CD8-positive, alpha-beta memory T cell (primary cell): ENCODE results near the gene PADI2. TPM values are rescaled to one million over a fixed set of nuclear protein-coding genes. Genes with fewer than 3 reads are reported as not detected.
A peak's percentile ranks its signal among the peaks of the same experiment; 100 is the strongest.

Source experiments
- CTCF ChIA-PET: fragments of 350-600 bp; sonication (Branson Sonifier 250); formaldehyde crosslinking; loops from one replicate; lab custom pipeline; 2021; ENCODE audit warnings: antibody characterized with exemption; lab: Charles Lee
- POLR2A ChIA-PET: fragments of 350-600 bp; sonication (Branson Sonifier 250); formaldehyde crosslinking; loops from one replicate; lab custom pipeline; 2021; ENCODE audit warnings: antibody characterized with exemption; lab: Charles Lee
- DNase-seq, 5 donors: peaks; one replicate each; pipeline versions ENCODE4 v3.0.0 to v3.0.0-alpha.2; 2020 to 2022; ENCODE audit warnings: mixed read lengths in 1 of 5
- H3K27ac ChIP-seq: one replicate; pipeline ENCODE4 v1.7.0; 2013; ENCODE audit warnings: low read depth, mild to moderate bottlenecking, low read length, moderate library complexity
- H3K27me3 ChIP-seq: 2 replicates; pipeline ENCODE4 v1.7.0; 2013; ENCODE audit warnings: low read length, mild to moderate bottlenecking; ENCODE audit not compliant: insufficient read depth, poor library complexity, severe bottlenecking
- H3K36me3 ChIP-seq: 2 replicates; pipeline ENCODE4 v1.7.0; 2013; ENCODE audit warnings: mild to moderate bottlenecking, low read length, moderate library complexity; ENCODE audit not compliant: insufficient read depth
- H3K4me1 ChIP-seq: 2 replicates; pipeline ENCODE4 v1.7.0; 2013; ENCODE audit warnings: mild to moderate bottlenecking, low read length, moderate library complexity; ENCODE audit not compliant: insufficient read depth
- H3K4me3 ChIP-seq: 2 replicates; pipeline ENCODE4 v1.7.0; 2013; ENCODE audit warnings: mild to moderate bottlenecking, low read length
- H3K9me3 ChIP-seq: 2 replicates; pipeline ENCODE4 v1.7.0; 2013; ENCODE audit warnings: mild to moderate bottlenecking, low read length
- H3K27ac Mint-ChIP-seq, 8 donors: one replicate each; pipeline ENCODE4 v1.8.0; 2020 to 2021; ENCODE audit warnings: mixed read lengths in 8 of 8, mild to moderate bottlenecking in 6 of 8, inconsistent platforms in 3 of 8, moderate library complexity in 3 of 8
- H3K27me3 Mint-ChIP-seq, 2 donors: one replicate each; pipeline ENCODE4 v1.8.0; 2020 to 2021; ENCODE audit warnings: mixed read lengths in 2 of 2, mild to moderate bottlenecking in 1 of 2, moderate library complexity in 1 of 2
- H3K36me3 Mint-ChIP-seq, 3 donors: one replicate each; pipeline ENCODE4 v1.8.0; 2020 to 2021; ENCODE audit warnings: mixed read lengths in 3 of 3, inconsistent platforms in 1 of 3, mild to moderate bottlenecking in 1 of 3
- H3K4me1 Mint-ChIP-seq, 3 donors: one replicate each; pipeline ENCODE4 v1.8.0; 2020 to 2021; ENCODE audit warnings: mixed read lengths in 3 of 3, inconsistent platforms in 1 of 3, mild to moderate bottlenecking in 1 of 3
- H3K4me3 Mint-ChIP-seq, 7 donors: one replicate each; pipeline ENCODE4 v1.8.0; 2020 to 2021; ENCODE audit warnings: mixed read lengths in 7 of 7, mild to moderate bottlenecking in 6 of 7, moderate library complexity in 4 of 7, inconsistent platforms in 2 of 7
- H3K9me3 Mint-ChIP-seq, 5 donors: one replicate each; pipeline ENCODE4 v1.8.0; 2020 to 2022; ENCODE audit warnings: mixed read lengths in 5 of 5, mild to moderate bottlenecking in 3 of 5, moderate library complexity in 2 of 5, inconsistent platforms in 1 of 5
- polyA plus RNA-seq: library from polyadenylated mRNA; unstranded; fragments of 300-500 nt; fragmentation: Illumina TruSeq; gene quantifications from one replicate; pipeline ENCODE4 v1.2.3, GENCODE V29; 2021
- total RNA-seq, 2 experiments: library from RNA; stranded (reverse); gene quantifications; one replicate each; pipeline ENCODE4 v1.2.3, GENCODE V29; 2021

The PADI2 gene
- total and polyA plus RNA-seq, 3 experiments from 2014 or later: not detected

DNA sequence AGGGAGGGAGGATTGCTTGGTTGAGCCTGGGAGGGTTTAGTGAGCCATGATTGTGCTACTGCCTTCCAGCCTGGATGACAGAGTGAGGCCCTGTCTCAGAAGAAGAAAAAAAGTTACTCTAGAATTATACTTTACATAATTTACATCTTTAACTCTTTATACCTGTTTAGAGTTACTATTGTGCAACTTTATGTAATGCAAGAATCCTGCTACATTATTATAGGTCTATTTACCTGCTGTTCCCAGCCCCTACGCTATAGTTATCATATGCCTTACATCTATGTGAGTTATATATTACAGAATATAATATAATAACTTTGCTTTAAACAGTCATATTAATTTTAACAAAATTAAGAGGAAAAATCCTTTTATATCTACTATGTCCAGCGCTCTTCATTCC, 79.7 kb downstream of the PADI2 start:
- no peak overlapping the region for H3K4me3 Mint-ChIP-seq
- no peaks in the 10 kb centered on the region for H3K4me1 ChIP-seq
- H3K4me1 Mint-ChIP-seq: peaks cover 6 to 19% (median 11%) of the 10 kb centered on the region in 3 donors
- H3K27me3 Mint-ChIP-seq: no peaks in the 10 kb centered on the region
- ChIA-PET CTCF (no interaction called here), POLR2A (no interaction called here)
- DNase-seq: no peak
- no peak overlapping the region for H3K27ac ChIP-seq
- H3K4me3 ChIP-seq: no peak overlapping the region
- peaks cover 20% of the 10 kb centered on the region for H3K36me3 ChIP-seq
- H3K36me3 Mint-ChIP-seq: peaks cover 0 to 68% (median 18%) of the 10 kb centered on the region in 3 donors
- no peak overlapping the region for H3K27ac Mint-ChIP-seq
- H3K9me3 ChIP-seq: no peaks in the 10 kb centered on the region
- no peaks in the 10 kb centered on the region for H3K9me3 Mint-ChIP-seq
- H3K27me3 ChIP-seq: no peaks in the 10 kb centered on the region

DNA sequence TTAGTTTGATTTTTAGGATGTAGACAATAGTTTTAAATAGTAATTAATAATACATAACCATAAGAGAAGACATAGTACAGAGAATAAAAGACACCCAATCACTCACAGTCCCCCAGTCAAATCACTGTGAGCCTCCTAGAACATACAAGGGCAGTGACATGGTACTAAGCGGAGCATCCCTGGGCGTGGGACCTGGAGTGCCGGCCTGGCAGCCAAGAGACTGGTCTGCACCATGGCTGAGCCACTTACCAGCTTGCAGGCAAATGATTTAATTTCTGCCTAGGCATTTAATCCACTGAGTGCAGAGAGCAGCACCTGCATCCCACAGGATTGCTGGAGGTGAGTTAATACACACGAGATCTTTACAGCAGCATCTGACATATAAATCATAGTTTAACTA, 85.8 kb downstream of the PADI2 start:
- no peaks in the 10 kb centered on the region for H3K4me1 ChIP-seq
- H3K27ac Mint-ChIP-seq: no peak overlapping the region
- peaks cover 0 to 68% (median 4%) of the 10 kb centered on the region in 3 donors for H3K36me3 Mint-ChIP-seq
- peaks cover 5 to 14% (median 6%) of the 10 kb centered on the region in 3 donors for H3K4me1 Mint-ChIP-seq
- H3K9me3 ChIP-seq: no peaks in the 10 kb centered on the region
- POLR2A ChIA-PET: no interaction called here
- no peak for DNase-seq
- H3K27me3 Mint-ChIP-seq: no peaks in the 10 kb centered on the region
- H3K4me3 ChIP-seq: no peak overlapping the region
- CTCF ChIA-PET: interaction anchor here (1.4 kb wide), 2 partner anchors 12 to 15 kb away, joined by 3 read pairs; no protein-coding TSS in a partner anchor
- H3K4me3 Mint-ChIP-seq: no peak overlapping the region
- H3K9me3 Mint-ChIP-seq: no peaks in the 10 kb centered on the region
- H3K27ac ChIP-seq: no peak overlapping the region
- peaks cover 20% of the 10 kb centered on the region for H3K36me3 ChIP-seq
- no peaks in the 10 kb centered on the region for H3K27me3 ChIP-seq

DNA sequence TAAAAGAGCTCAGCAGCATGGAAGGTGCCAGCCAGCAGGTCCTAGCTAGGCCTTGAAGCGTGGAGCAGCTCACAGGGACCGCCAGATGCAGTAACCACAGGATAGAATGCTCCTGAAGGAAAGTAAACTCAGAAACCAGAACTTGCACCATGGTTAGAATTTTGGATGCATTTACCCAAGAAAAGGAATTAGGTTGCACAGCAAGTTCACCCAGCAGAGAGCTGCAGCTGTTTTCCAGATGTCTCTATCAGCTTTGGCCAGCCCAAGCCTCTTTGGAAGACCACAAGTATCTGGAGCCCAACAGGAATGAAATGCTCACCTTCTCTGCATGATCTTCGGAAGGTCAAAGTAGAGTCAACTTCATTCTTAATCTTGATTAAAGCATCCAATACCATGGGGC, 86.5 kb downstream of the PADI2 start:
- no peak overlapping the region for H3K27ac Mint-ChIP-seq

DNA sequence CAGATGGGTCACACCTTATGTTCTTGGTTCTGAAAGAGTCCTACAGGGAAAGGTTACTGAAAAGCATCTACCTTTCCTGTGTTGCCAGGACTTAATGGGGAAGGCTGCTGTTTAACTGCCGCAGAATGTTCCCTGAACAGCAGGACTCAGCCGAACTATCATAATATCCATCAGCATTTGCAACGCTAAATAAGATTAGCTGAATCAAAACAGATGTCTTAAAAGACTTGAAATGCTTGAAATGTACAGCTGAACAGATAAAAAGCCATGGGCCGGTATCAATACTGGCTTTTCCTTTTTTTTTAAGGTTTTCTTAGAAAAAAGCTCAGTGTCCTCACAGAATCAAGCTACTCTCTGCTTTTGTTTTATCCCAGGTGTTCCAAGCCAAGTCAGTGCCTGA, 87.8 kb downstream of the PADI2 start:
- Histone ChIP-seq H3K27ac (no peak overlapping the region), H3K36me3 (peaks cover 36% of the 10 kb centered on the region), H3K27me3 (no peaks in the 10 kb centered on the region), H3K9me3 (no peaks in the 10 kb centered on the region), H3K4me3 (no peak overlapping the region), H3K4me1 (no peaks in the 10 kb centered on the region)
- no peak overlapping the region for H3K4me3 Mint-ChIP-seq
- POLR2A ChIA-PET: no interaction called here
- peaks cover 0 to 76% (median 6%) of the 10 kb centered on the region in 3 donors for H3K36me3 Mint-ChIP-seq
- peaks cover 0 to 5% (median 1%) of the 10 kb centered on the region in 3 donors for H3K4me1 Mint-ChIP-seq
- DNase-seq: no peak
- no peaks in the 10 kb centered on the region for H3K27me3 Mint-ChIP-seq
- no peaks in the 10 kb centered on the region for H3K9me3 Mint-ChIP-seq
- CTCF ChIA-PET: no interaction called here
- peak overlapping the region in 3 of 8 donors; percentile 21 to 48 (median 46) for H3K27ac Mint-ChIP-seq

More for the DNA sequence above, 86.5 kb downstream of the PADI2 start:
- Mint-ChIP-seq H3K4me1 (peaks cover 0 to 9% (median 1%) of the 10 kb centered on the region in 3 donors), H3K4me3 (no peak overlapping the region), H3K36me3 (peaks cover 0 to 70% (median 1%) of the 10 kb centered on the region in 3 donors), H3K27me3 (no peaks in the 10 kb centered on the region), H3K9me3 (no peaks in the 10 kb centered on the region)
- no peaks in the 10 kb centered on the region for H3K9me3 ChIP-seq
- no peak for DNase-seq
- POLR2A ChIA-PET: no interaction called here
- no peak overlapping the region for H3K4me3 ChIP-seq
- H3K4me1 ChIP-seq: no peaks in the 10 kb centered on the region
- no peak overlapping the region for H3K27ac ChIP-seq
- no peaks in the 10 kb centered on the region for H3K27me3 ChIP-seq
- CTCF ChIA-PET: interaction anchor here (0.7 to 1.4 kb wide), 2 partner anchors 14 to 81 kb away, joined by 3 read pairs; no protein-coding TSS in a partner anchor
- H3K36me3 ChIP-seq: peaks cover 28% of the 10 kb centered on the region

DNA sequence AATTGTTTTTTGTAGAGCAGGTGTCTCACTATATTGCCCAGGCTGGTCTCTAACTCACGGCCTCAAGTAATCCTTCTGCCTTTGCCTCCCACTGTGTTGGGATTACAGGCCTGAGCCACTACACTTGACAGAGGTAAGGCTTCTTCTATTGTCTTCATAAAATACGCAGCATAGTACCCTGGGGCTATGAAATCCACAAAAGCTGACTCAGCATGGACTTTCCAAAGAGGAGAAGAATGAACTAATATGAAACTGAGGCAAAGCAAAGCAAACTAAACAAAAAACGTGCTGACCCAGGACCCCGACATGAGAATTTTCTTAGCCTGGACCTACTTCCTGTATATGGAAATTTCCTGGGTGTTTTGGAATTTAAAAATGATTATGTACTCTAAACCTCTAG, 89.0 kb downstream of the PADI2 start:
- H3K36me3 ChIP-seq: peaks cover 44% of the 10 kb centered on the region

DNA sequence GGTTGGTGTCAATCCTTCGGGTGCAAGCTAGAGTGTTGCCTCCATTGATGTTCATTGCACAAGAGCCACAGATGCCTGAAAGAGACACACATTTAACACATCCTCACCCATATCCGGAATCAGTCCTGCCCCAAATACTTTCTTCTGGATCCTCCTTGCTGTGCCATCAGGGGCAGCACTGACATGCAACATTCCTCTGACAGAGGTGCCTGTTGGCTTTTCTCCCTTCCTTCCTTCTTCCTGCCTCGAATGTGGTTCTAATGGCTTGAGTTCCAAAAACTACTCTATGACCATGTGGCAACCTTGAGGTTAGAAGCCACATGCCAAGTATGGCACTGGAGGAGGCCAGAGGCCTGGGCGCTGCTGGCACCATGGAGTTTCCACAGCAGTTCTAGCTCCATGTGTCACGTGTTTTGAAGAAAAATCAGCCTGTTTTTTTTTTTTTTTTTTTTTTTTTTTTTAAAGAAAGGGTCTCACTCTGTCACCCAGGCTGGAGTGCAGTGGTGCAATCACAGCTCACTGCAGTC, 90.5 kb downstream of the PADI2 start:
- POLR2A ChIA-PET: no interaction called here
- Histone ChIP-seq H3K36me3 (peaks cover 54% of the 10 kb centered on the region), H3K9me3 (no peaks in the 10 kb centered on the region)

More for the DNA sequence above, 89.0 kb downstream of the PADI2 start:
- peak overlapping the region in 2 of 8 donors; percentile 33 to 66 for H3K27ac Mint-ChIP-seq
- Histone ChIP-seq H3K27ac (no peak overlapping the region), H3K27me3 (no peaks in the 10 kb centered on the region), H3K4me1 (no peaks in the 10 kb centered on the region), H3K9me3 (no peaks in the 10 kb centered on the region), H3K4me3 (no peak overlapping the region)
- POLR2A ChIA-PET: no interaction called here
- no peak overlapping the region for H3K4me3 Mint-ChIP-seq
- no peaks in the 10 kb centered on the region for H3K27me3 Mint-ChIP-seq
- no peaks in the 10 kb centered on the region for H3K9me3 Mint-ChIP-seq
- peaks cover 0 to under 1% (median 0%) of the 10 kb centered on the region in 3 donors for H3K4me1 Mint-ChIP-seq
- no peak for DNase-seq
- peaks cover 0 to 79% (median 6%) of the 10 kb centered on the region in 3 donors for H3K36me3 Mint-ChIP-seq
- CTCF ChIA-PET: no interaction called here

DNA sequence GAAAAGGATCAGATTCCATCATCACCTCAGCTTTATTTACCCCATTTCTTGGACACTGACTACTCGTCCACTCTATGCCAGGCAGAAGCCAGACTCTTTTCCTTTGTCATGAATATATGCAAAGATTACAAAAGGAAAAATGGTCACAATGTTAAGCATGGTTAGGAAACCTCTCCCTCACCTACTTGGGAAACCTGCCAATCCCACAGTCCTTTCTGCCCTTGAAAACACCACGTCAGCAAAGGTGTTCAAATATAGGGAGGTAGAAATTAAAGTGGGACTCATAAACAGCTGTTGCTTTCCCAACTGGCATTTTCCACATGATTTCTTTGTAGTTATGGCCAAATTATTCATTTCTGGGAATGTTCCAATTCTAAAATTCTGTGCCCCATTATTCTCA, 91.4 kb downstream of the PADI2 start:
- Histone ChIP-seq H3K4me1 (no peaks in the 10 kb centered on the region), H3K4me3 (no peak overlapping the region), H3K36me3 (peaks cover 57% of the 10 kb centered on the region), H3K27ac (no peak overlapping the region), H3K9me3 (no peaks in the 10 kb centered on the region), H3K27me3 (no peaks in the 10 kb centered on the region)
- POLR2A ChIA-PET: no interaction called here
- CTCF ChIA-PET: no interaction called here
- no peak overlapping the region for H3K4me3 Mint-ChIP-seq
- DNase-seq: no peak
- H3K27me3 Mint-ChIP-seq: no peaks in the 10 kb centered on the region
- no peaks in the 10 kb centered on the region for H3K9me3 Mint-ChIP-seq
- peaks cover 0 to 85% (median 21%) of the 10 kb centered on the region in 3 donors for H3K36me3 Mint-ChIP-seq
- no peak overlapping the region for H3K27ac Mint-ChIP-seq
- no peaks in the 10 kb centered on the region for H3K4me1 Mint-ChIP-seq

More for the DNA sequence above, 90.5 kb downstream of the PADI2 start:
- H3K4me1 ChIP-seq: no peaks in the 10 kb centered on the region
- H3K4me1 Mint-ChIP-seq: no peaks in the 10 kb centered on the region
- H3K4me3 ChIP-seq: no peak overlapping the region
- H3K9me3 Mint-ChIP-seq: no peaks in the 10 kb centered on the region
- H3K27me3 ChIP-seq: no peaks in the 10 kb centered on the region
- peaks cover 0 to 84% (median 14%) of the 10 kb centered on the region in 3 donors for H3K36me3 Mint-ChIP-seq
- no peak for DNase-seq
- no peaks in the 10 kb centered on the region for H3K27me3 Mint-ChIP-seq
- H3K27ac Mint-ChIP-seq: peak overlapping the region in 2 of 8 donors; percentile 22 to 73
- no peak overlapping the region for H3K4me3 Mint-ChIP-seq
- H3K27ac ChIP-seq: no peak overlapping the region
- CTCF ChIA-PET: no interaction called here

DNA sequence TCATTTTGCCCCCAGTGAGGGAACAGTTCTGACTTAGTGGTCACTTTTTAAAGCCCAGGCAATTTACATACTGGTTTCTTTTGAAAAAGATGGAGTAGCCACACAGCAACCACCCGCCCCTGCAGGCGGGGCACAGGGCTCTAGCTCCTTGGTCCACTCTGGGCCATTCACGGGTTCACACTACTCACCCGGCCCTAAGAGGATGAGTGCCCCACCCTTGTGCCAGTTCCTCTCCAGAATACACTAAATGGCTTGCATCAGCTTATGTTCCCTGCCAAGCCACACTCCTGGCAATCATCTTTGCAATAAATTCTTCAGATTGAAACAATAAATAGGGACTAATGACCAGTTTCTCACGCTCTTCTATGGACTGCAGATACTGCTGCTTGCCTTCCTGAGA, 91.8 kb downstream of the PADI2 start:
- no peak overlapping the region for H3K4me3 ChIP-seq
- no peaks in the 10 kb centered on the region for H3K4me1 ChIP-seq
- H3K4me1 Mint-ChIP-seq: no peaks in the 10 kb centered on the region
- no peak overlapping the region for H3K27ac ChIP-seq
- no peaks in the 10 kb centered on the region for H3K9me3 Mint-ChIP-seq
- H3K27me3 ChIP-seq: no peaks in the 10 kb centered on the region
- no peaks in the 10 kb centered on the region for H3K27me3 Mint-ChIP-seq
- H3K9me3 ChIP-seq: no peaks in the 10 kb centered on the region
- DNase-seq: no peak
- ChIA-PET POLR2A (no interaction called here), CTCF (no interaction called here)
- H3K36me3 ChIP-seq: peaks cover 57% of the 10 kb centered on the region
- peaks cover 0 to 85% (median 23%) of the 10 kb centered on the region in 3 donors for H3K36me3 Mint-ChIP-seq
- H3K27ac Mint-ChIP-seq: peak overlapping the region in 1 of 8 donors; percentile 43
- H3K4me3 Mint-ChIP-seq: no peak overlapping the region
